Medulla oblongata (tissue), 1 donor: Measurements from ENCODE around the gene PTPN4.

ENCODE experiments used
- DNase-seq: peaks from one replicate; pipeline ENCODE4 v3.0.0-alpha.2; 2015; ENCODE audit errors: extremely low spot score

Gene PTPN4, protein sequence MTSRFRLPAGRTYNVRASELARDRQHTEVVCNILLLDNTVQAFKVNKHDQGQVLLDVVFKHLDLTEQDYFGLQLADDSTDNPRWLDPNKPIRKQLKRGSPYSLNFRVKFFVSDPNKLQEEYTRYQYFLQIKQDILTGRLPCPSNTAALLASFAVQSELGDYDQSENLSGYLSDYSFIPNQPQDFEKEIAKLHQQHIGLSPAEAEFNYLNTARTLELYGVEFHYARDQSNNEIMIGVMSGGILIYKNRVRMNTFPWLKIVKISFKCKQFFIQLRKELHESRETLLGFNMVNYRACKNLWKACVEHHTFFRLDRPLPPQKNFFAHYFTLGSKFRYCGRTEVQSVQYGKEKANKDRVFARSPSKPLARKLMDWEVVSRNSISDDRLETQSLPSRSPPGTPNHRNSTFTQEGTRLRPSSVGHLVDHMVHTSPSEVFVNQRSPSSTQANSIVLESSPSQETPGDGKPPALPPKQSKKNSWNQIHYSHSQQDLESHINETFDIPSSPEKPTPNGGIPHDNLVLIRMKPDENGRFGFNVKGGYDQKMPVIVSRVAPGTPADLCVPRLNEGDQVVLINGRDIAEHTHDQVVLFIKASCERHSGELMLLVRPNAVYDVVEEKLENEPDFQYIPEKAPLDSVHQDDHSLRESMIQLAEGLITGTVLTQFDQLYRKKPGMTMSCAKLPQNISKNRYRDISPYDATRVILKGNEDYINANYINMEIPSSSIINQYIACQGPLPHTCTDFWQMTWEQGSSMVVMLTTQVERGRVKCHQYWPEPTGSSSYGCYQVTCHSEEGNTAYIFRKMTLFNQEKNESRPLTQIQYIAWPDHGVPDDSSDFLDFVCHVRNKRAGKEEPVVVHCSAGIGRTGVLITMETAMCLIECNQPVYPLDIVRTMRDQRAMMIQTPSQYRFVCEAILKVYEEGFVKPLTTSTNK

DNA sequence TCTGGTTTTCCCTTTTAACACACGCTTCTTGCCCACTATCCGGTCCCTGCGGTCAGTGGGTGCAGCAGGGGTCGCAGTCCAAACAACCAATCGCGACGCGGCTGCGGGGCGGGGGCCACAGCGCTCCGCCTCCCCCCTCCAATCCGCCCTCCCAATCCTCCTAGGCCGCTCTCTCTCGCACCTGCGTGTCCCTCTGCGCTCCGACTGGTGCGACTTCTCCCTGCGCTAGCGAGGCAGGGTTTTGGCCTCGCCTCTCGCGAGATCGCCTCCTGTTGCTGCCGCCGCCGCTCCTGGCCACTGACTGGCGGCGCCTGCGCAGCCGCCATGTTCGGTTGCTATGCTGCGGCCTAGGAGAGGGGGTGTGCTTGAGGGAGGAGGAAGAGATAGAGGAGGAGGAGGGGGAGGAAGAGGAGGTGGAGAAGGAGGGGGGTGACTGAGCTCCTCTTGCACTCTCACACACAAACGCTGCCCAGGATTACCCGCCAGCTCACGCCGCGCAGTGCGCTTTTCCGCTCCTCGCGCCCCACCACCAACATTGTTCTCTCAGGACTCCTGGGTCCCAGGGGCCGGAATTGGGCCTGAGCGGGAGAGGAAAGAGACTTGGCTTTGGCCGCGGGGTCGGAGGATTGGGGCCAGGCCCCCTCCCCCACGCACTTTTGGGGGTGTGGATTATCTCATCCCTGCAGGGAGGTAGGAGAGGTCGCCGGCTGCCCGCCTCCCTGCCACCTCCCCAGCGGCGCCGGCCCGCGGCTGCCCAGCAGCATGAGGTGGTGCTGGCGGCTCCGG, at the start of gene PTPN4:
Gene PTPN4 (plus strand): TSS at position 472 of the 786 bp plus-strand sequence. CDS start 49,932 bp downstream, outside the sequence.
- DNase-seq, result peak; percentile 98

- DNase-seq, result no peak
Observed at GRCh38 chr2:119710281-119710680, 49.4 kb upstream of the PTPN4 start.

DNA sequence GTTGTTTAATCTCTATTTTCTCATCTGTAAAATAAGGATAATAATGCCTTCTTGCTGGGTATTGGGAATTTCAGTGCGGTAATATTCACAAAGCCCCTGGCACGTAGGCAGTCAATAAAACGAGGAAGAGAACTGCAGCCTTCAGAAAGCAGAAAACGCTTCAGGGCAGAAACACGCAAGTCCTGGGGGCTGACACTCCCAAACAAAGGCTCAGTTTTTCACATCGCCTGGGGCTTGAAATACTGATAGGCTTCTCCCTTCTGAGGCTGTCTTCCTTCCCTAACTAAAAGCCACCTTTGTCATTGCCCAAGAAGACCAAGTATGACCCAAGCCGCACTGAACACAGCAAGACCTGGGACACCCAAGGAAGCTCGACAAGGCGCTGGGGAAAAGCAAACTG, 48.4 kb upstream of the PTPN4 start:
- no peak for DNase-seq

GRCh38 chr2:119712571-119712970, 47.2 kb upstream of the PTPN4 start:
- DNase-seq, result no peak

- no peak for DNase-seq
Observed at GRCh38 chr2:119713819-119714490, 45.8 kb upstream of the PTPN4 start.

DNA sequence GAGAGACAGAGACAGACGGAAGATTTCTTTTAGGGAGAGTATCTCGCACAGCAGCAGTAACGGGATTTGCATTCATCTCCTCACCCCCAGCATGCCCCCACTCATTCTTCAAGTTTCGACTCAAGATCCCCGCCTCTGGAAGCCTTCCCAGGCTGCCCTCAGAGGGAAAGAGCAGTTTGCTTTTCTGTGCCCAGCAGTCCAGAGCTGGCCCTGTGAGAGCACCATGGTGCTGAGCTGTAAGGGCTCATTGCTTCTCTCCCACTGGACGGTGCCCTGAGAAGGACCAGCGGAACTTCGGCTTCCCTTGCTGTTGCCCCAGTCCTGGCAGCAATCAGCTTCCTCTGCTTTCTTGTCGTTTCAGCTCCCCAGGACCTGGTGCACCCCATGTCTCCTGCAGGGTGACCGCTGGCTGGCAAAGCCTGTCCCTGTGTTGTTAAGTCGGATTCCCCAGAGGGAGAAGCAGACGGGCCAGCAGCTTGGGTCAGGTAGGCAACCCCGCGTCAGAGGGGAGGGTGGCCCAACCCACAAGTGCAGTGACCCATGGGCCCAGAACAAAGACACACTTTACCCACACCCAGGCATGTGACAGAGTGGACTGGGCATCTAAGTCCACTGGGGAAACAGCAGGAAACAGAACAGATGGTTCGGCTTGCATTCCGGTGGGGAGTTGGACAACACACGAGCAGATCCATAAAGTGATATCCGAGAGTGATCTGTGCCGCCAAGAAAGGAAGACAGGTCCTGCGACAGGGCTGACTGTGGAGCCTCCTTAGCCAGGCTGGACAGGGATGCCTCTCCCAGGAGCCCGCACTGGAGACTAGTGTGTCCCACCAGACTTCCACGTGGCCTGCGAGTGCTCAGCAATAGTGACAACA, 44.1 kb upstream of the PTPN4 start:
- no peak for DNase-seq

DNA sequence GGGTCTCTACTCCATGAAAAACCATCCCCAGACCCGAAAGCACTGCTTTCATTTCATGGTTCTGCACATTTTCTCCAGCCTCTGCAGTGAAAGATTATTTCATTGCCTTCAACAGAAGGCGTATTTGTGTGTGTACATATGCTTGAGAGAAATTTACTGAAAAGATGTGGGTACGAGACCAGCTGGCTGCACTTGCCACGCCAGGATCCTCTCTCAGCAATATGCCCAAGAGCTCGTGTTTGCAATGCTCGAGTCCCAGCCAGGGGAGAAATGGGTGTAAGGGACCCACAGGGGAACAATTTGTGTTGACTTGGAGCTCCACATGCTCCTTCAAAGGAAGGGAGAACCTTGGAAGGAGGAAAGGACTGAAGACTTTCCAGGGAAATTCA, 43.4 kb upstream of the PTPN4 start:
- DNase-seq, result no peak

DNA sequence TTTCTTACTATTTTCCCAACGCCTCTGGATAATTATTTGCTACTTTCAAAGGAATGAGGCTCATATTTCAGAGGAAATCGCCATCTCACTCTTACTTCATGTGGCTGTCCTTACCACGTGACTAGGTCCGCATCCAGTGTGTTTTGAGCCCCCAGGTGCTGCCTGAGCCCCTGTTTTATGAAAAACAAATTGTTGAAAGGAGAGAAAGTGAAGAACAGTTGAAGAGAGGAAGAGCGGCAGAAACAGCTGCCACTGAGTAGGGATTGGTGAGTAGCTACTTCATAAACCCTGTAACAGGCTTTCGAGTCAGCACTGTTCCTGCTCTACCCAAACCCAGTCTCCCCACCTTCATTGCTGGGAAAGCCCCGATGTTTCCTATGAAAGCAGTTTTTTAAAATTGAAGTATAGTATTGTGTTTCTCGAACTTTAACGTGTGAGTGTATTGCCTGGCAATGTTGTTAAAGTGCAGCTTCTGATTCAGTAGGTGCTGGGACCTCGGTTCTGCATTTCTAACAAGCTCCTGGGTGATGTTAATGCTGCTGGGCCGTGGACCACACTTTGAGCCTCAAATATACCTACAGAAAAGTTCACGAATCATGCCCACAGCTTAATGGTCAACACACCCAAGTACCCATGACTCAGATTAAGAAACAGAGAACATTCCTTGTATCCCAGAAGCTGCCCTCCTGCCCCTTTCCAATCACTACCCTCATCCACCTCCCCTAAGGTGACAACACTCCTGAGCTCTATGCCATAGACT, 41.0 kb upstream of the PTPN4 start:
- DNase-seq, result no peak

DNA sequence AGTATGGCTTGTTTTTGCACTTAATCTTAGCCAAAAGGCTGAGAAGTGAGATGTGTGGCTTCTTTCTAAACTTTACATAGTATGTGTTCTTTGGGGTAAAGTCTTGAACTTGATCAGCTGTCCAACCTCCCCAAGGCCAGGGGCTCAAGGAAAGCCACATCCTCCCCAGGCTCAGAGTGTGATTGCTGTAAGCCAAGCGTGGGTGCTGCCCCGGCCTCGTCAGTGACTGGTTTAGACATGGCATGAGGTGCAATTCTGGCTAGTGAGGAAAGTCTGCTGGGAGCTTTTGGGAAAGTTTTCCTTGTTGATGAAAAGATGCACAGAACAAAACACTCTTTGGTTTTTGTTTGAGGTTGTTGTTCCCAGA, 40.5 kb upstream of the PTPN4 start:
- DNase-seq, result no peak

- no peak for DNase-seq
Observed at GRCh38 chr2:119721043-119721442, 38.7 kb upstream of the PTPN4 start.

DNA sequence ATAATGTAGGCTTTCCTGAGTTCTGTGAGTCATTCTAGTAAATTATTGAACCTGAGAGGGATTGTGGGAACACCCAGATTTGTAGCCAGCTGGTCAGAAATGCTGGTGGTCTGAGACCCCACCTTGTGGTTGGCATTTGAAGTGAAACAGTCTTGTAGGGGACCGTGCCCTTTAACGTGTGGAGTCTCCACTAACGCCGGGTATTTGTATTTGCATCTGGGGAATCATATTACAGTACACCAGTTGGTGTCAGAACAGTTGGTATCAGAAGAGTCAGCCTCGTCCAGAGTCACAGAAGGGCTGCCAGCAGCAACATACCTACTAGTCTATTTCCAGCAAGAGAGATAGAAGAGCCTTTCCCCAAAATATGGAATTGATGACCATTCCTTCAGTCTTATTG, 38.3 kb upstream of the PTPN4 start:
- DNase-seq, result no peak

GRCh38 chr2:119721904-119722303, 37.8 kb upstream of the PTPN4 start:
- DNase-seq, result no peak

- peak; percentile 50 for DNase-seq
Observed at GRCh38 chr2:119723186-119723585, 36.5 kb upstream of the PTPN4 start.

DNA sequence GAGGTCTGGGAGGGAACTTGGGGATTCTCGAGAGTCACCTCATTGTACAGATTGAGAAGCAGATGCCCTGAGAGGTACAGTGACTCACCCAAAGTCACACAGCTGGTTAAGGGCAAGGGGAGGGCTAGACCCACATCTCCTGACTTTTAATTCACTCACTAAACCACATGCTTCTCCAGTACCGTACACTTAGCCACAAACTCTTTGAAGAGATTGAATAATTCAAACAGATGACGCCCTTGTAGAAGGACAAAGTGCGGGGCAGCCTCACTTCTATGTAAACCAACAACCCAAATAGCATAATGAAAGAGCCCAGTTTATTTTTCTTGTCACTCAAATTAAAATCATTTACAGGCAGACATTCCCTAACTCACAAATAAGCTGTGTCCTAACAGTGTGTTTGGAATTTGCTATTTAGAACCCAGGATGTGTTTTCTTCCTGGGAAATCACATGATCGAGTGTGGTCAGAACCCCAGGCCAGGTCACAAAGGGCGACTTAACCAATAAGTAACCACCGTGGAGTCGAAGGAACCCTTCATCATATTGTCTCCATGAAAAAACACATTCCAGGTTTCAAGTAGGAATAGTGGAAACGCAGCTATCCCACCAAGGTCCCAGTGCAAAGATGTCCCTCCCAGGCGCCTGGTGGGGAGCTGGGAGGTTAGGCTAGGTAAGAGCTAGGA, 35.8 kb upstream of the PTPN4 start:
- no peak for DNase-seq

DNA sequence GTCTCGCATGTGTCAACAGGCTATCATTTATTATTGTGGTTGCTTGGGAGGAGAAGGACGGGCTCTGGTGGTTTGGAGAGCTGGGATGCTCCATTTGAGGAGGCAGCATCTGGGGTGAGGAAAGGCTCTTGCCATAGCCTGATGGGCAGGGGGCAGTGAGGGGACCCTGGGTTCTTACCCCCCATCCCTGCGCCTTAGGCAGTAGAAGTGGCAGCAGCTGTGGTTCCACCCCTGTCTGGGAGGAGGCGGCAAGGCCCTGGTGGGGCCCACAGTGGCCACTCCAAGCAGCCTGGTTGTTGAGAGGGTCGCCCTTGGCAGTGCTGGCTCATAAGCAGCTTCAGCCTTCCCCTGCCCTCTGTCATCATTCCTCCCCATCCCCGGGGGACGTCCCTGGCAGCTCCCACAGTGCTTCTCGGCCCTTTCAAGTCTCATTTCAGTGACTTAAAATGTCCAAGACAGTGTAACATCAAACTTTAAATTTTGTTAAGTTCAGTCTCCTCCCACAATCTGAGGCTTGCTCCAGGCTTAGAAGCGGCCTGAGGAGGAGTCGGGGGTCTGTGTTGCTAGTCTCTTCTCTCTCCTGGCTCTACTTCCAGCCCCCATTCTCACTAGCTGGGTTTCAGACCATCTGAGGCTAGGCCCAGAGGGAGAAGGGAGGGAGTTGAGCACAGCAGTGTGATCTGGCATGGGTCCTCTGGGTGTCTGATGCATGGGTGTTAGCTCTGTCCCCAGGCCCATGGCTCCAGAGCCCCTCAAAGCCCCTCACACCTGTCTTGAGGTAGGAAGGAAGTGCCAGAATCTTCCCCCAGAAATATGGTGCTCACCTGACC, 34.9 kb upstream of the PTPN4 start:
- no peak for DNase-seq

- DNase-seq, result no peak
Observed at GRCh38 chr2:119727493-119727892, 32.2 kb upstream of the PTPN4 start.

GRCh38 chr2:119728421-119728820, 31.3 kb upstream of the PTPN4 start:
- no peak for DNase-seq

DNA sequence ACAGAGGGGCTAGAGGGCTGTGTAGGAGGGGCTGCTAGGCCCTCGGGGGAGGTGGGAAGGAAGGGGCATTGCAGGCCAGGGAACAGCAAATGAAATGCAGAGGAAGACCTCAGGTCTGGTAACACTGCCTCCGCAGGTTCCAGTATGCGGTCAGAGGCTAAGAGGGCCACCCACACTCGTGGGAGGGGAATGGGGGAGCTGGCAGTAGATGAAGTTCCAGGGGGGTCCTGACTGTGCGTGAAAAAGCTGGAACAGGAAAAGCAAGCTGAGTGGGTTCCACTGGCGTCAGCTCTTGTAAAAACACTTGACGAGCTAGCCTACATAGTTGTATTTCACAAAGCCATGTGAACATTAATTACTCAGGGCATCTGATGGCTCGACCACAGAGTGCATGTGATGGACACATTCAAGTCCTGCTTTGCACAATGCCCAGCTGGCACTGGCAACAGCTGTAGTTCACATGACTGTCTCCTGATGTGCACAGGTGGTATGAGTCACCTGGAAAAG, 29.0 kb upstream of the PTPN4 start:
- DNase-seq, result no peak
